Measurements from ENCODE around the gene PTGDR.

PTGDR gene

DNA sequence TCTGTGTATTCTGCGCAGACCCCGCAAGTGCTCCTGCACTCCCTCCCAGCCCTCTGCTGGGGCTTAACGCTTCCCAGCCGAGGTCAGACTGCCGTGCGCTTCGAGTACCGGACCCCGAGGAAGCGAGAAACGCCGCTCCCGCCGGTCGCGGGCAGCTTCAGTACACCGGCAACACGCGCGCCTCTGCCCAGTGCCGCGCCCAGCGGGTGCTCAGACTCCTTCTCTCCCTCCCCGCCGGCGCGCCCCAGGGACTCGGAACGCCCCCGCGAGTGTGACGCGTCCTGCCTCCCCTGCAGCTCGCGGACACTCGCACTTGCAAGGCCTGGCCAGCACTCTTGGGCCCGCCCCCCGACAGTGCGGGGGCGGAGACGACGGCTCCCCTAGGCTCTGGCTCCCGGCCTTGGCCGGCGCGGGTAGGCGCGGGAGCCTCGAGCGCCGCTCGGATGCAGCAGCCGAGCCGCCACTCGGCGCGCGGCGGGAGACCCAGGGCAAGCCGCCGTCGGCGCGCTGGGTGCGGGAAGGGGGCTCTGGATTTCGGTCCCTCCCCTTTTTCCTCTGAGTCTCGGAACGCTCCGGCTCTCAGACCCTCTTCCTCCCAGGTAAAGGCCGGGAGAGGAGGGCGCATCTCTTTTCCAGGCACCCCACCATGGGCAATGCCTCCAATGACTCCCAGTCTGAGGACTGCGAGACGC is 46.6 kb downstream of the PTGDR start, which contains the start of gene PTGER2:
PTGER2 (plus strand) TSS at position 410 of the 692 bp plus-strand sequence; CDS start at position 647, 237 bp downstream.
- no peak for TF ChIP-seq TAF1 (IDR thresholded peaks at IDR 0.05; ENCODE audit: borderline replicate concordance, insufficient read depth, low read length)
- TF ChIP-seq FOXP2 (optimal IDR thresholded peaks at IDR 0.05; ENCODE audit: borderline replicate concordance, extremely low read depth, extremely low read length, insufficient read depth), result no peak
- no peak for TF ChIP-seq POLR2AphosphoS5 (IDR thresholded peaks at IDR 0.05; ENCODE audit: low read depth, low read length)
- no peak for TF ChIP-seq SIN3A (IDR thresholded peaks at IDR 0.05; ENCODE audit: borderline replicate concordance, insufficient read depth, low read length)
- TF ChIP-seq, protein P1, sequence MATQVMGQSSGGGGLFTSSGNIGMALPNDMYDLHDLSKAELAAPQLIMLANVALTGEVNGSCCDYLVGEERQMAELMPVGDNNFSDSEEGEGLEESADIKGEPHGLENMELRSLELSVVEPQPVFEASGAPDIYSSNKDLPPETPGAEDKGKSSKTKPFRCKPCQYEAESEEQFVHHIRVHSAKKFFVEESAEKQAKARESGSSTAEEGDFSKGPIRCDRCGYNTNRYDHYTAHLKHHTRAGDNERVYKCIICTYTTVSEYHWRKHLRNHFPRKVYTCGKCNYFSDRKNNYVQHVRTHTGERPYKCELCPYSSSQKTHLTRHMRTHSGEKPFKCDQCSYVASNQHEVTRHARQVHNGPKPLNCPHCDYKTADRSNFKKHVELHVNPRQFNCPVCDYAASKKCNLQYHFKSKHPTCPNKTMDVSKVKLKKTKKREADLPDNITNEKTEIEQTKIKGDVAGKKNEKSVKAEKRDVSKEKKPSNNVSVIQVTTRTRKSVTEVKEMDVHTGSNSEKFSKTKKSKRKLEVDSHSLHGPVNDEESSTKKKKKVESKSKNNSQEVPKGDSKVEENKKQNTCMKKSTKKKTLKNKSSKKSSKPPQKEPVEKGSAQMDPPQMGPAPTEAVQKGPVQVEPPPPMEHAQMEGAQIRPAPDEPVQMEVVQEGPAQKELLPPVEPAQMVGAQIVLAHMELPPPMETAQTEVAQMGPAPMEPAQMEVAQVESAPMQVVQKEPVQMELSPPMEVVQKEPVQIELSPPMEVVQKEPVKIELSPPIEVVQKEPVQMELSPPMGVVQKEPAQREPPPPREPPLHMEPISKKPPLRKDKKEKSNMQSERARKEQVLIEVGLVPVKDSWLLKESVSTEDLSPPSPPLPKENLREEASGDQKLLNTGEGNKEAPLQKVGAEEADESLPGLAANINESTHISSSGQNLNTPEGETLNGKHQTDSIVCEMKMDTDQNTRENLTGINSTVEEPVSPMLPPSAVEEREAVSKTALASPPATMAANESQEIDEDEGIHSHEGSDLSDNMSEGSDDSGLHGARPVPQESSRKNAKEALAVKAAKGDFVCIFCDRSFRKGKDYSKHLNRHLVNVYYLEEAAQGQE (IDR thresholded peaks at IDR 0.05; ENCODE audit: insufficient read depth in 1 of 2, low read depth in 2 of 2, low read length in 2 of 2), result no peak

DNA sequence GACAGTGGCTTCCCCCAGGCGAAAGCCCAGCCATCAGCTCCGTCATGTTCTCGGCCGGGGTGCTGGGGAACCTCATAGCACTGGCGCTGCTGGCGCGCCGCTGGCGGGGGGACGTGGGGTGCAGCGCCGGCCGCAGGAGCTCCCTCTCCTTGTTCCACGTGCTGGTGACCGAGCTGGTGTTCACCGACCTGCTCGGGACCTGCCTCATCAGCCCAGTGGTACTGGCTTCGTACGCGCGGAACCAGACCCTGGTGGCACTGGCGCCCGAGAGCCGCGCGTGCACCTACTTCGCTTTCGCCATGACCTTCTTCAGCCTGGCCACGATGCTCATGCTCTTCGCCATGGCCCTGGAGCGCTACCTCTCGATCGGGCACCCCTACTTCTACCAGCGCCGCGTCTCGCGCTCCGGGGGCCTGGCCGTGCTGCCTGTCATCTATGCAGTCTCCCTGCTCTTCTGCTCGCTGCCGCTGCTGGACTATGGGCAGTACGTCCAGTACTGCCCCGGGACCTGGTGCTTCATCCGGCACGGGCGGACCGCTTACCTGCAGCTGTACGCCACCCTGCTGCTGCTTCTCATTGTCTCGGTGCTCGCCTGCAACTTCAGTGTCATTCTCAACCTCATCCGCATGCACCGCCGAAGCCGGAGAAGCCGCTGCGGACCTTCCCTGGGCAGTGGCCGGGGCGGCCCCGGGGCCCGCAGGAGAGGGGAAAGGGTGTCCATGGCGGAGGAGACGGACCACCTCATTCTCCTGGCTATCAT is 47.3 kb downstream of the PTGDR start:
- no peak for TF ChIP-seq POLR2AphosphoS5 (IDR thresholded peaks at IDR 0.05; ENCODE audit: low read depth, low read length)
- no peak for TF ChIP-seq TAF1 (IDR thresholded peaks at IDR 0.05; ENCODE audit: borderline replicate concordance, insufficient read depth, low read length)
- TF ChIP-seq SIN3A (IDR thresholded peaks at IDR 0.05; ENCODE audit: borderline replicate concordance, insufficient read depth, low read length), result no peak
- no peak for TF ChIP-seq FOXP2 (optimal IDR thresholded peaks at IDR 0.05; ENCODE audit: borderline replicate concordance, extremely low read depth, extremely low read length, insufficient read depth)
- TF ChIP-seq, protein P1 (IDR thresholded peaks at IDR 0.05; ENCODE audit: insufficient read depth in 1 of 2, low read depth in 2 of 2, low read length in 2 of 2), result no peak

DNA sequence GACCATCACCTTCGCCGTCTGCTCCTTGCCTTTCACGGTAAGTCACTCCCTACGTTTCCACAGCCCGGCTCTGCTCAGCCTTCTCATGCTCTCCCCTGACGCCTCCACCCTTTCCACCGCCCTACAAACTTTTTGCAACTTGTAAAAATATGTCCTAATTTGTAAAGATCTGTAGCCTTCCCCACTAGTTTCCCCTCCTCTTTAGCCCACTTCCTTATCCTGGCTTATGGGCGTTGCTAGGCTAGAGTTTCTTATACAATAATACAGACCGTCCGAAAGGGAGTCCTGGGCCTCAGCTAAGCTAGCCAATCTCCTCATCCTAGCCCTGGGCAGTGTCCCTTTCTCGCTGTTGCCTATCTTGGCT is 47.8 kb downstream of the PTGDR start:
- TF ChIP-seq SIN3A (IDR thresholded peaks at IDR 0.05; ENCODE audit: borderline replicate concordance, insufficient read depth, low read length) (no peak), TAF1 (IDR thresholded peaks at IDR 0.05; ENCODE audit: borderline replicate concordance, insufficient read depth, low read length) (no peak), FOXP2 (optimal IDR thresholded peaks at IDR 0.05; ENCODE audit: borderline replicate concordance, extremely low read depth, extremely low read length, insufficient read depth) (no peak), POLR2AphosphoS5 (IDR thresholded peaks at IDR 0.05; ENCODE audit: low read depth, low read length) (no peak)
- TF ChIP-seq, protein P1 (IDR thresholded peaks at IDR 0.05; ENCODE audit: insufficient read depth in 1 of 2, low read depth in 2 of 2, low read length in 2 of 2), result no peak

GRCh38 chr14:52318062-52318461 is 50.6 kb downstream of the PTGDR start:
- no peak for TF ChIP-seq SIN3A (IDR thresholded peaks at IDR 0.05; ENCODE audit: borderline replicate concordance, insufficient read depth, low read length)
- no peak for TF ChIP-seq POLR2AphosphoS5 (IDR thresholded peaks at IDR 0.05; ENCODE audit: low read depth, low read length)
- no peak for TF ChIP-seq FOXP2 (optimal IDR thresholded peaks at IDR 0.05; ENCODE audit: borderline replicate concordance, extremely low read depth, extremely low read length, insufficient read depth)
- no peak for TF ChIP-seq TAF1 (IDR thresholded peaks at IDR 0.05; ENCODE audit: borderline replicate concordance, insufficient read depth, low read length)
- TF ChIP-seq, protein P1 (IDR thresholded peaks at IDR 0.05; ENCODE audit: insufficient read depth in 1 of 2, low read depth in 2 of 2, low read length in 2 of 2), result no peak
